GM19240 (cell line): Measurements from ENCODE around the gene NDUFB6.
"Not testable (repeated sequence)": the region's sequence is repeated elsewhere in the genome, so short reads cannot be mapped to it uniquely, and the experiment has no call there.

ENCODE experiments used
- DNase-seq: peaks from one replicate; pipeline ENCODE4 v3.0.0; 2011; ENCODE audit warnings: low spot score; ENCODE audit not compliant: insufficient read length

NDUFB6 gene

GRCh38 chr9:32571969-32572899 lies 725 bp downstream of the NDUFB6 start:
- DNase-seq, result peak; percentile 70

GRCh38 chr9:32570262-32570661 lies 2.7 kb downstream of the NDUFB6 start:
- DNase-seq, result no peak

- DNase-seq, result no peak
Measured at GRCh38 chr9:32566770-32567169, 6.2 kb downstream of the NDUFB6 start.

- no peak for DNase-seq
Measured at GRCh38 chr9:32565967-32566366, 7.0 kb downstream of the NDUFB6 start.

GRCh38 chr9:32558408-32558934 lies 14.5 kb downstream of the NDUFB6 start:
- DNase-seq, result no peak

GRCh38 chr9:32554591-32554990 lies 18.4 kb downstream of the NDUFB6 start:
- DNase-seq, result no peak

GRCh38 chr9:32554107-32554506 lies 18.9 kb downstream of the NDUFB6 start:
- DNase-seq, result no peak

GRCh38 chr9:32552172-32552872 lies 20.6 kb downstream of the NDUFB6 start, which contains the start of the genes SMIM27 and TOPORS:
SMIM27 (plus strand) TSS chr9:32552327; CDS start chr9:32552435, 108 bp downstream.
TOPORS (minus strand) TSS chr9:32552586; CDS start chr9:32552436, 150 bp downstream.
- peak; percentile 76 for DNase-seq

GRCh38 chr9:32551276-32552051 lies 21.5 kb downstream of the NDUFB6 start:
- no peak for DNase-seq

GRCh38 chr9:32550562-32551275 lies 22.2 kb downstream of the NDUFB6 start:
- DNase-seq, result peak; percentile 80

GRCh38 chr9:32550150-32550561 lies 22.8 kb downstream of the NDUFB6 start:
- DNase-seq, result no peak

GRCh38 chr9:32548213-32548612 lies 24.7 kb downstream of the NDUFB6 start:
- DNase-seq, result not testable (repeated sequence)

- DNase-seq, result no peak
Measured at GRCh38 chr9:32545884-32546283, 27.1 kb downstream of the NDUFB6 start.

GRCh38 chr9:32543047-32543446 lies 29.9 kb downstream of the NDUFB6 start:
- DNase-seq, result no peak

- no peak for DNase-seq
Measured at GRCh38 chr9:32533816-32534215, 39.1 kb downstream of the NDUFB6 start.

- DNase-seq, result no peak
Measured at GRCh38 chr9:32533336-32533735, 39.6 kb downstream of the NDUFB6 start.

GRCh38 chr9:32526707-32527048 lies 46.3 kb downstream of the NDUFB6 start:
- no peak for DNase-seq

- peak; percentile 11 for DNase-seq
Measured at GRCh38 chr9:32526041-32526706, 46.8 kb downstream of the NDUFB6 start, which contains the start of gene RIGI. RIGI (minus strand) TSS chr9:32526196; CDS start chr9:32526166, 30 bp downstream.

GRCh38 chr9:32525709-32526030 lies 47.3 kb downstream of the NDUFB6 start:
- no peak for DNase-seq
